ENCODE data around the gene C18orf32. TPM values are rescaled to one million over a fixed set of nuclear protein-coding genes. Genes with fewer than 3 reads are reported as not detected.
"Not testable (repeated sequence)": the region's sequence is repeated elsewhere in the genome, so short reads cannot be mapped to it uniquely, and the experiment has no call there.

C18orf32 gene
- polyA plus RNA-seq, 3 donors: 40.4 to 42.7 (median 41.6) TPM

DNA sequence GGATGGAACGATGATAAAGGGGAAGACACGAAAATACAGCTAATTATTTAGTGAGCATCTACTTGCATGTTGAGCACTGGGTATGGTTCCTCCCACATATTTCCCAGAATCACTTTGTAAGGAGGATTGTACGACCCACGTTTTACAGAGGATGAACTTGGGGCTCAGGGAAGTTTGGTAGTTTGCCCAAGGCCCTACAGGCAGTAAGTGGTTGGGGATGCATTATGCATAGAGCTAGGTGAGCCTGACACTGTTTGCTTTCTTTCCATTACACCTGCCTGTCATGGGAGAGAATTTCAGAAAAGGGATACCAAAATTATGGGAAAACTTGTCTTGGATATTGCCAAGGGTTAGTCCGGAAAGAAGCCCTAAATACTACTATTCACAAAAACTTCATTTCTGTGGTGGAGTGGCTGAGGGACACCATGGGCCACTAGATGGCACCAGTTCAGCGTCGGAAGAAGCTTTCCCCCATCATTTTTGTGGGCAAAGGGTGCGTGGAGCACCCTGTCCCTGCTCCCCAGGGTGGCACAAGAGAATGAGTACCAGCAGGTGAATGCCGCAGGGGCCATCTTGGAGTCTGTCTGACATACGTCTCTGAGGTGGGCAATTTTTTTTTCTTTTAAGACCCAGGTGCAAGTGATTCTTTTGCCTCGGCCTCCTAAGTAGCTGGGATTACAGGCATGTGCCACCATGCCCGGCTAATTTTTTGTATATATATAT is 23.5 kb upstream of the C18orf32 start:
- 40 to 43% (median 42%) methylated on average over 12 of the region's 12 CpGs for WGBS, 3 donors

GRCh38 chr18:49506438-49506837 is 19.4 kb upstream of the C18orf32 start:
- WGBS, 3 donors: 89 to 93% (median 92%) methylated on average over 5 of the region's 5 CpGs
- not testable (repeated sequence) for H3K27ac ChIP-seq (ENCODE audit: low read depth, low read length)

More for the DNA sequence above, 23.5 kb upstream of the C18orf32 start:
- no peak overlapping the region for H3K27ac ChIP-seq (ENCODE audit: low read depth, low read length)

GRCh38 chr18:49503931-49504330 is 16.9 kb upstream of the C18orf32 start:
- H3K27ac ChIP-seq (ENCODE audit: low read depth, low read length): no peak overlapping the region
- 26 to 39% (median 29%) methylated on average over 1 of the region's 1 CpG for WGBS, 3 donors

DNA sequence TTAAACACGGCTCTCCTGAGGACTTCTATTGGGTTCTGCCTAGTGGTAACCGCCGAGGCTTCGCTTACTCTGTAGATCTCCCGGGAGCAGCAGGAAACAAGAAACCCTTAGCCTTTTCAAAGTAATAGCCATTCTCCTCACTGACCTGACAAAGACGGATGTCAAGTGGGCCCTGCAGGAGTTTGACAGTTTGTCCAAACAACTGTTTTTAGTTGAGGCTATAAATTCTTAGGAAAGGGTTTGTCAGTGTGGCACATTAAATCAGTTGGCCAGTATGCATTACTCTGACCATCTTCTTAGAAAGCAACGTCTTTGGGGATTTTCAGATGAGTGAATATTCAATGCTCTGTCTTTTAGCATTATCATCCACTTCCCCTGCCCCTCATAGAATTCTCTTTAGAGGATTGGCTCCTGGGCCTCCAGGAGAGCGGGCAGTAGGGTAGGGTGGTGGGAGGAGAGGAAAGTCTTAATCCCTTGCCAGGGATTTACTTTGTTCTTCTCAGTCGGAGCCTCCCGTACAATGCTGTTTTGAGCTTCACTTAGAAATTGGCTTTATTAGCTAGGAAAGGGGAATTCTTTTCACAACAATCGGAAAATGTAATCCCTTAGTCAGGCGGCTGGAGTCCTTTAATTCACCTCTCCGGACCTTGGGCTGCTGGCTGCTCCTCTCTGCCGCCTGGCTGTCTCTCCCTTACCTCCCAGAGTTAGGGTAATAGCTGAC is 13.3 kb upstream of the C18orf32 start:
- H3K27ac ChIP-seq (ENCODE audit: low read depth, low read length): no peak overlapping the region
- WGBS, 3 donors: 55 to 64% (median 58%) methylated on average over 14 of the region's 14 CpGs

DNA sequence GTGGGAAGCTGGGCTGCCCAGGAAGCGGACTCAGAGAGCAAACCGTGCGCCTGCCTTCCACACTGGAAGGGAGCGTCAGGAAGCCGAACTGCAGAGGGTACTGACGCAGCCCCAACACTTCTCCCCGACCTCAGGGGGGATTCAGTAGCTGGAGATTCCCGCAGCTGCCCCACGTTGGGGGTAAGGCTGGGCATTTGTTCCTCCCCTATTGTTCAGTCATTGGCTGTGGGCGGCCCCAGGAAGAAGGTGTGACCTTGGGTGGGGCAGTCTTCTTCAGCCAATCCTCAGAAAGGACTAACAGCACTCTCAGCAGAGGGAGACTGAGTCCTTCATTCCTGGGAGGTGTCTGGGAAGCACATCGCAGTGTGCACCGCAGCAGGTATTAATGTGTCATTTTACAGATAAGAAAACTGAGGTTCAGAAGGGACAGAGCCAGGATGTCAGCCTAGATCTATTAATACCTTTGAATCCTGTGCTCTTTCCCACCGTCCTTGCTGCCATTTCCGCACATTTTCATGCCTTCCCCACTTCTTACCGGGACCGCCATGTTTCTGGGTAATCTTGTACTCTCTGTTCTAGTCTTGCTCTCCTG is 12.1 kb upstream of the C18orf32 start:
- 77 to 82% (median 77%) methylated on average over 16 of the region's 16 CpGs for WGBS, 3 donors
- H3K27ac ChIP-seq (ENCODE audit: low read depth, low read length): no peak overlapping the region

- 39 to 86% (median 80%) methylated on average over 2 of the region's 2 CpGs for WGBS, 3 donors
- no peak overlapping the region for H3K27ac ChIP-seq (ENCODE audit: low read depth, low read length)
These were observed 8.4 kb upstream of the C18orf32 start for GRCh38 chr18:49495480-49495879.

- H3K27ac ChIP-seq (ENCODE audit: low read depth, low read length): no peak overlapping the region
- 70 to 90% (median 88%) methylated on average over 3 of the region's 3 CpGs for WGBS, 3 donors
These were observed 8.0 kb upstream of the C18orf32 start for GRCh38 chr18:49495076-49495475.

DNA sequence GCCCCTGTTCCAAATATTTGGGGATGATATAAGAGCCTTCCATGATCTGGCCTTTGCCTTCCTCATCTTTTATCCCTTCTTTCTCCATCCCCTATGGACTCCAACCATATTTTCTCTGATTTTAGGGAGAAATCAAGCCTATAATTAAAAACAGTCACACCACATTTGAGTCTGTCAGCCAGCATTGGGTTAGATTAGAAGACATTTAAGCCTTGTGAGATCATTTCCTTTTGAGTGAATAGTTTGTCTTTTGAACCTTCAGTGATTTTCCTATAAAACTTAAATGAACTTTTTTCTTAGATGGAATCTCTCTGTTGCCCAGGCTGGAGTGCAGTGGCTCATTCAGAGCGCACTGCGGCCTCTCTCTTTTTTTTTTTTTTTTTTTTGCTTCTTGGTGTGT is 7.6 kb upstream of the C18orf32 start:
- H3K27ac ChIP-seq (ENCODE audit: low read depth, low read length): no peak overlapping the region
- 75 to 97% (median 96%) methylated on average over 2 of the region's 2 CpGs for WGBS, 3 donors

- no peak overlapping the region for H3K27ac ChIP-seq (ENCODE audit: low read depth, low read length)
- 50 to 57% (median 54%) methylated on average over 6 of the region's 6 CpGs for WGBS, 3 donors
These were observed 5.6 kb upstream of the C18orf32 start for GRCh38 chr18:49492694-49493033.

GRCh38 chr18:49491857-49492693 is 5.0 kb upstream of the C18orf32 start, which contains the start of gene RPL17:
Gene RPL17 (minus strand): TSS chr18:49492465.
- 0 to 1% (median 1%) methylated on average over 53 of the region's 53 CpGs for WGBS, 3 donors
- peak within 1 kb of the TSS; percentile 31 for H3K27ac ChIP-seq (ENCODE audit: low read depth, low read length)

DNA sequence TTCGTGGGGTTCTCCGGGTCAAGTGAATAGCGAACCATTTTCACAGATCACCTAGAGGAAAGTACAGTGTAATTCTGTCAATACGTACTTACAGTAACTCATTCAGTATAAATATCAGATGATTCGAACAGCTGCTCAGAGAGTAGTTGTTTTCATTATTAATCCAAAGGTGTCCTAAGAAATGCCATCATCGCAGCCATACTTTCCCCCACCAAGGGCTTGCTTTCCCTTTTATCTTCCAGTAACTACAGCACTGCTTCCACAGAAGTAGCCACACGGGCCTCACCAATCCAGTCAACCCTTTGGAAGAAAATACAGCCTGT is 4.5 kb upstream of the C18orf32 start:
- H3K27ac ChIP-seq (ENCODE audit: low read depth, low read length): peak overlapping the region; percentile 31
- 12 to 25% (median 20%) methylated on average over 7 of the region's 7 CpGs for WGBS, 3 donors

DNA sequence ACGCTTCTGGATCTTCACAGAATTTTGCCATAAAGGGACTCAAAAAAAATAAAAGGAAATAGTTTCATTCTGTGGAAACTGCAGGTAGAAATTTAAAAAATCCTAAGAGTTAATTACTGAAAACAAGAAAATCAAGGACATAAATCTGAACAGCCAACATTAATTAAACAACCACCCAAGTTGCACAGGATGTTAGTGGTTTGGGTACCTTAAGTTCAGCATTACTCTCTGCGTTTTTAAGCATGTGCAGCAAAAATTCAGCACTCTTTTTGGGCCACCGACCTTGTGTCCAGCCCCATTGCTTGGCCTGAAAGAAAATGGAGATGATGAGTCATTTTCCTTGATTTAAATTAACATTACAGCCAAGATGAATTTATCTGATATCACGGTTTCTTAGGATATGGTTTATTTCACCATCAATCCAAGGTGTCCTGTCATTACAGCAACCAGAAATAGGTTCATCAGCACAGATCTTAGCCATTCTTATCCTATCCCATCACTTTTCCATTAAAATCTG is 3.3 kb upstream of the C18orf32 start:
- 56 to 63% (median 63%) methylated on average over 4 of the region's 4 CpGs for WGBS, 3 donors
- no peak overlapping the region for H3K27ac ChIP-seq (ENCODE audit: low read depth, low read length)

GRCh38 chr18:49487711-49488310 is 777 bp upstream of the C18orf32 start:
- 64 to 72% (median 72%) methylated on average over 8 of the region's 8 CpGs for WGBS, 3 donors
- H3K27ac ChIP-seq (ENCODE audit: low read depth, low read length): peak overlapping the region; percentile 16

GRCh38 chr18:49486606-49486952 is 455 bp downstream of the C18orf32 start:
- WGBS, 3 donors: 0 to 3% (median 2%) methylated on average over 10 of the region's 10 CpGs
- peak overlapping the region; percentile 83 for H3K27ac ChIP-seq (ENCODE audit: low read depth, low read length)

- no peak overlapping the region for H3K27ac ChIP-seq (ENCODE audit: low read depth, low read length)
- WGBS, 3 donors: 10 to 26% (median 23%) methylated on average over 8 of the region's 8 CpGs
These were observed 900 bp downstream of the C18orf32 start for GRCh38 chr18:49486134-49486533.

- H3K27ac ChIP-seq (ENCODE audit: low read depth, low read length): no peak overlapping the region
These were observed 3.8 kb downstream of the C18orf32 start for GRCh38 chr18:49483198-49483597.

DNA sequence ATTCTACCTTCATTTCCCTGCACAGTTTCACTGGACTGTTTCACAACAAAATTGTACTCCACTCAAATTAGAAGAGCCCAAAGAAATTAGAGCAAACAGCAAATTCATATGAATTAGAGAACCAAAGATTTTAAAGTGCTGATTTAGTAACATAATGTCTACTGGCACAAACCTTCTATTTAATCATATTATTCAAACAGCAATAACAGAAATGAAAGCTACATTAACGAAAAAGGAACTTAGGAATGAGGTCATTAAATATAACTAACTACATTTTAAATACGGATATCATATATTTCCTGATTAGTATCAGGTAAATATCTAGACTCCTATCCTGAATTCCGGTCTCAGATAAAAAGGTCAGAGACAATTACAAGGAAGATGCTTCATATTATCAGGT is 5.1 kb downstream of the C18orf32 start:
- H3K27ac ChIP-seq (ENCODE audit: low read depth, low read length): no peak overlapping the region
- WGBS, 3 donors: 80 to 82% (median 81%) methylated on average over 3 of the region's 3 CpGs

DNA sequence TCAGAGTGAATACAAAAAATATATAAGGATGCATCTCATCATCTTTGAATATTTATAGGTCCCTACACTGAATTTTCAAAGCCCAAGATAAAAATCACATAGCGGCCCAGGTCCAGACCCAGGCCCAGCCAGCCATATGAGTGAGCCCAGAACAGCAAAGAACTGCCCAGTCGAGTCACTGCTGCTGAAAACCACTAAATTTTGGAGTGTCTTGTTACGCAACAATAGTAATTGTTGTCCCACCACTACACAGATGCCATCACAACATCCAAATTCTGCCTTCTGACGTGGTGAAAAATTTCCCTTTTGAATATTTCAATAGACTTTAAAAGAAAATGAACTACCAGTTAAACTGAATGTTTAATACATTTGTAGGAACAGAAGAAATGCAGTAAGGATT is 5.7 kb downstream of the C18orf32 start:
- H3K27ac ChIP-seq (ENCODE audit: low read depth, low read length): no peak overlapping the region
- 73 to 89% (median 79%) methylated on average over 4 of the region's 4 CpGs for WGBS, 3 donors
